HG03457 (cell line): Measurements from ENCODE around the gene NAPA.
"Not testable (repeated sequence)": the region's sequence is repeated elsewhere in the genome, so short reads cannot be mapped to it uniquely, and the experiment has no call there.

Source experiments
- ATAC-seq: cut with Tn5 transposase; IDR thresholded peaks from one replicate; pipeline ENCODE4 v1.9.1; 2021; ENCODE audit warnings: moderate number of reproducible peaks; ENCODE audit not compliant: unreplicated experiment

Gene NAPA

DNA sequence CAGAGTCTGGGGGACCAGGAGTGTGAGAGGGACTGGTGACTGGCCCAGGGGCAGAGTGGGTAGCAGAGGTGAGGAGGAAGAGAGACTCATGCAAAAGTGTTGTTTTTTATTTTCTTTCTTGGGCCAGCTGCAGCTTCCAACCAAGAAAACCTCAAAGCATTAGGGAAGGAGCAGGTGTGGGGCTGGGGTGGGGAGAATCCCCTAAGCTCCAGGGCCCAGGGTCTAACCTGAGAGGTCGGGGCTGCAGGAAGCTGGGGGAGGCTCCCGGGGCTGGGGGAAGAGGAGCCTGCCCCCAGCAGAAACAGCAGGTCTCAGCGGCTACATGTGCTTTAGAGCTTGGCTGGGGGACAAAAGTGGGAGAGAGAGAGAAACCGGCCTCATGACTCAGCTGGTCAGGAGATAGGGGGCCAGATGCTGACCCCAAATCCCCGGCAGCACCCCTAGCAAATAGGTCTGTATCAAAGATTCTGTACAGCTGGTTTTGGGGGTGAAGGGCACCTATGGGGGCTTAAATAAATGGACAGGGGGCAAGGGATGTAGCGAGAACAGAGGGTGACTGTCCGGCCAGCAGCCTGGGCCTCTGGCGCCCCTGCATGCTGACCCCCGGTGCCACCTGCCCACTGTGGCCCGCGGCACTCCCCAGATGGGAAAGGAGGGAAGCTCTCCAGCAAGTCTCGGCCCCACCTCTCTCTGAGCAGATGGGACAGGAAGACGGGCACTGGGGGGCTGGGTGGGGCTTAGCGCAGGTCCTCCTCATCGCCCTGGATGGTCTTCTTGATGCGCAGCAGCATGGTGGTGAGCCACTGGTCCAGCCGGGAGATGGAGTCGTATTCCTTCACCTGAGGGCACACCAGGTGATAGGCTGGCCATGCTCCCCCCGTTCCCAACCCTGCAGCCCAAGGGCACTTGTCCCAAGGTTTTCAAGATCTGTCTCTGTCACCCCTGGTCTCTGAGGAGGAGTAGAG is 27.0 kb downstream of the NAPA start:
- ATAC-seq = no peak

DNA sequence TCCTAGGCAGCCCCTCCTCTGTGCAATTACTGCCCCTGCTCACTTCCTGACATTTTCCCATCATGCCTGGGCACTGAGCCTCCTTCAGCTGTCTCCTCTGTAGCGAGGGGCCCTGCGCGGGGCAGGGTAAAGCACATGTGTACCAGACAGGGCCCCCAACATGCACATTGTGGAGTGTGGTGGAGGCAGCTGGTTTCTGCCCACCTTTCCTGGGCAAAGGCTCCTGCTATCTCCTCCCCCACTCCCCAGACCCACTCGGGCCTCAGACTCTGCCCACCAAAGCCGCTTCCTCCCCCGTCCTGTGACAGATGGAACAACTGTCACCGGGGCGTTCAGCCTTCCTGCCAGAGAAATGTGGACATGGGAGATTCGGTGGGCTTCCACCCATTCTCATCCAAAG is 28.0 kb downstream of the NAPA start:
- ATAC-seq = no peak

DNA sequence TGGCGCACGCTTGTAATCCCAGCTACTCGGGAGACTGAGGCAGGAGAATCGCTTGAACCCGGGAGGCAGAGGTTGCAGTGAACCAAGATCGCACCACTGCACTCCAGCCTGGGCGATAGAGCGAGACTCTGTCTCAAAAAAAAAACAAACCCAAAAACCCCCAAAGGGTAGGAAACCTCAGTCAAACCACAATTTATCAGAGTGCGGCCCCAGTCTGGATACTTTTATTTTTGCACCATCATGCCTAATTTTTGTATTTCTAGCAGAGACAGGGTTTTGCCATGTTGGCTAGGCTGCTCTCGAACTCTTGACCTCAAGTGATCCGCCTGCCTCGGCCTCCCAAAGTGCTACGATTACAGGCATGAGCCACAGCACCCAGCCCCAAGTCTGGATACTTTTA is 28.6 kb downstream of the NAPA start:
- ATAC-seq = not testable (repeated sequence)

DNA sequence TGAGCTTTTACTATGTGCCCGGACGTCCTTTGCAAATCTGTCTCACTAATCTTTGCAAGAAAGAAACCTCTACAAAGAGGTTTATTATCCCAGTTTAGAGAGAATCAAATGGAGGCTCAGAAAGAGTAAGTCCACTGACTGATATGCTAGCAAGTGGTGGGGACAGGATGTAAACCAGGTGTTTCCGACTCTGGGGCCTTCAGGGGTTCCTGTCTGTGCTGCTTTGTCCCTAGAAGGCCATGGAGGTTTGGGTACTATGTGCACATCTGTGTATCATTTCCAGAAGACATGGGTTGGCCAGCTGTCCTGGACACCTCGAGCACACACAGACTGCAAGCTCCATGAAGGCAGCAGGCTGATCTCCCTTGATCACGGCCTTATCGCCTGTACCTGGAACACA is 29.7 kb downstream of the NAPA start:
- ATAC-seq = no peak

DNA sequence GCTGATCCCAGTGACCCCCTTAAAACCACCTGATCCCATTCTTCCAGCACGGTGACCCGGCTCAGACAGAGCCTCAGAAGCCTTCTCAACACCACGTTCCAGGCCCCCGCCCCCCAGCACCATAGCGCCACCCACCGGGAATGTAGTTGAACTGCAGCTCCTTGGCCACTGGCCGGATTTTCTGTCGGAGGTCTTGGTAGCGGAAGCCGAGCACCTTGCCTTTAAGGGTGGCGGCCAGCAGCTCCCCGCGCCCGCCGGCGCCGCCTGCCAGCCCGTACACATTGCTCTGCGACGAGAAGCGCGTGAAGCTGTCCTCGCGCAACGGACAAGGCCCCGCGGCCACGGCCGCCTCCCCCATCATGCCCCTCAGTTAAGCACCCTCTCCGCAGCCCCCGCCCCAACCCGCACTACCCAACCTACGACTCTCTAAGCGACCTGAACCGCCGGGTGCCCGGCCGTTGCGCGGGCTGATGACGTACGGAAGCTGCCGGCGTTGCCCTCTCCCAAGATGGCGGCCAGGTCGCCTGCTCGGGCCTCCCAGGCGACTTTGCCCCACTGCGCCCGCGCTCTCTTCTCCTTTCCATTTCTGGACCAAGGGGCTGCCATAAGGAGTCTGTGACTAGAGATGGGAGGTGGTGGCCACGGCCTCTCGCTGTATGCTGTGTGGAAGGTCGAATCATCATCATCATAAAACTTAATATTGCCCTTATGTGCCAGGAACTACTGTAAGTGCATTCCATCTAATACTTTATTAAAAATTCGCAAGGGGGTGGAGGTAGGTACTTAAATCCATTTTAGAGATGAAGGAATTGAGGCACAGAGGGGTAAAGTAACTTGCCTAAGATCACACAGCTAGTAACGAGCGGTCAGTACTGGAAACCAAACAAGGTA is 30.8 kb downstream of the NAPA start, which contains the start of gene KPTN:
TSS of gene KPTN (minus strand) at position 420 of the 891 bp plus-strand sequence. CDS start at position 361, 59 bp downstream.
- peak; percentile 50 for ATAC-seq

DNA sequence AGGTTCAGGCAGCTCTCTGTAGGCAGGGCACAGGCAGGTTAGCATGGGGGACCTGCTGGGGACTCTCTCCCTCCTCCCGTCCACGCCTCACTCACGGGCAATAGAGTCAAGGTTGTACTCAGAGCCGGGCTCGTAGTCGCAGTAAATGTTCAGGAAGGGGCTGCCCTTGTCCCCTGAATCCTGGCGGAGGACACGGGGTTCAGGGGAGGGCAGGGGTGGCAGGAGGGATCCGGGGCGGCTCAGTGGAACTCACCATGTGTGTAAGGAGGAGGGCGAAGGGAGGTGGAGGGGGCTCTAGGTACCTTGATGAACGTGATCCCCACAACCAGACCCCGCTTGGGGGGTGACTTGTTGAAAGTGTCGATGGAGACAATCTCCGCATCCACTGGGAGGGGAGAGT is 31.7 kb downstream of the NAPA start:
- no peak for ATAC-seq

DNA sequence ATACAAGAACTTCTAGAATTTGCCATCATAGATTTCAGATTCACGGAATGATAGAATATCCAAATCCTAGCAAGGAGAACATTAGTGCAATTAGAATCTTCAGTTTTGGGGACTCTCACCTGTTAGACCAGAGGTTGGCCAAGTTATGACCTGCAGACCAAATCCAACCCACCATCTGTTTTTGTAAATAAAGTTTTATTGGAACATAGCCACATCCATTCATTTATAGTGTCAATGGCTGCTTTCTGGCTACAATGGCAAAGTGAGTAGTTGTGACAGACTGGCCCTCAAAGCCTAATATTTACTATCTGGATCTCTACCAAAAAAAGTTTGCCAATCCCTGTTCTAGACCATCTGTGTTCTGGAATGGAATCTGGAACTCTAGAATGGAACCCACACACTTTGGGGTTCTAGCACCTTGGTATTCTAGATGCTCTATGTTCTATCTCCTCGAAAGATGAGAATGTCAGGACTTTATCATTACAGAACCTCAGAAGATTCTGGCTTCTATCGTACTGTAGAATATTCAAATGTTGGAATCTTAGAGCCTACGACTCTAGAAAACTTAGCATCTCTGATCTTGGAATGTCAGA is 33.3 kb downstream of the NAPA start:
- ATAC-seq = no peak

DNA sequence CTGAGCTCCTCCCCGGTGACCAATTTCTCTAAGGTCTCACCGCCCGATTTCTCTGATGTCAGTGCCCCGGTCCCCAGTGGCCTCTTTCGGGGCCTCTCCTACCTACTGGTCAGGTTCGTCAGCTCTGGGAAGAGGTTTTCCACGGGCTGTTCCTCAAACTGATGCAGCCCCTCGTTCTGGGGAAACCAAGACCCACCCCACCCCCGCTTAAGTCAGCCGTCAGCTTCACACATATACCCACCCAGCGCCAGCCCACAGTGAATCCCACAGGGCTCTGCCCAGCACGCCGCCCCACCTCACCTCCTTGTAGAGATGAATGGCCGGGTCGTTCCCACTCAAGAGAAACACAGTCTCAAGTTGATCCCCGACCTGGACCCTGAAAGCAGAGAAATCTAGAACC is 34.2 kb downstream of the NAPA start:
- ATAC-seq = no peak

DNA sequence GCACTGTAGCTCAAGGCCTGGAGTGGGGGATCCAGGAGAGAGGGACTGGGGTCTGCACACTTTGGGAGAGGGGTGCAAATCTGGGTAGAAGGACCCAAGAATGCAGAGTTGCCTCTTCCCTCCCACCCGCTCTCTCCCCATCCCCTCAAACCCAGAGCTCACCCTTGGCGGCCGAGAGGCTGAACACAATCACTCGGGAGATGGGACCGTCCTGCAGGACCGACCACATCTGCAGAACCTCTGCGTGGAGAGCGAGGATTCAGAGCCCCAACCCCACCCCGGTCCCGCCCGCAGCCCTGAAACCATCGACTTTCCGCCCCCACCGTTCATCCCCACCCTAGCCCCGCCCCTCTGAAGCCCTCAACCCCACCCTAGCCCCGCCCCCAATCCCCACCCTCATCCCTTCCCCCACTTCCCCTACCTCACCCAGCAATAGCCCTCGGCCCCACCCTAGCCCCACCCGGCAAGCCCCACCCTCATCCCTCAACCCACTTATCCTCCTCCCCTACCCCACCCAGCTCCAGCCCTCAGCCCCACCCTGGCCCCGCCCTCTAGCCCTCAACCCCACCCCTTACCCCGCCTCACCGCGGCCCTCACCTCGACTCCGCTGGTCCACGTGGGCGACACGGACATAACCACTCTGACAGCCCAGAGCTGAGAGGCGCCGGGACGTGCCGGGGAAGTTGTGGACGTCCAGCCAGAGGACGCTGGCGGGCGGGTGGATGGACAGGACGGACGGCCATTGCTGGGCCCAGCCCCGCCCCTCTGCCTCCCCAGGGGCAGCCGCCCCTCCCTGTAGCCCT is 35.0 kb downstream of the NAPA start:
- ATAC-seq = no peak

DNA sequence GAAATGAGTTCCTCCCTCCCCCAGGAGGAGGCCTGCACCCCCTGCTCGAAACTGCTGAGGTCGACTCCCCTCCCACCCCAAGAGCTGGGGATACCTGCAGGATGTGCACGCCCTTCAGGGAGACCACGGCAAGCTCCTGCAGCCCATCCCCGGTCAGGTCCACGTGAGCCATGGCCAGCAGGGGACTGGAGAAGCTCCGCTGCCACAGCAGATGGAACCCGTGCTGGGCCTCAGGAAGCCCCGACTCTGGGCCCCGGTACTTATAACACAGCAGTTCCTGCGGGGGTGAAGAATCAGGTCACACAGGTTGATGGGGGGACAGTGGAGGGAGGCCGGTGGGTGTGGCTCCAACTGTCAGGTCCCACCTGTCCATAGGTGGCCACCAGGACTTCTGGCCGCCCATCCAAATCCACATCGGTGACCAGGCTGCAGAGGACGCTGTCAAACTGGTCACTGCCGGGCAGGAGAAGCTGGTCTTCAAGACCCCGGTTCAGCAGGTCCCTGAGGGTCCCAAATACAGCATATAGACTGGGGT is 38.4 kb downstream of the NAPA start:
- ATAC-seq = no peak

DNA sequence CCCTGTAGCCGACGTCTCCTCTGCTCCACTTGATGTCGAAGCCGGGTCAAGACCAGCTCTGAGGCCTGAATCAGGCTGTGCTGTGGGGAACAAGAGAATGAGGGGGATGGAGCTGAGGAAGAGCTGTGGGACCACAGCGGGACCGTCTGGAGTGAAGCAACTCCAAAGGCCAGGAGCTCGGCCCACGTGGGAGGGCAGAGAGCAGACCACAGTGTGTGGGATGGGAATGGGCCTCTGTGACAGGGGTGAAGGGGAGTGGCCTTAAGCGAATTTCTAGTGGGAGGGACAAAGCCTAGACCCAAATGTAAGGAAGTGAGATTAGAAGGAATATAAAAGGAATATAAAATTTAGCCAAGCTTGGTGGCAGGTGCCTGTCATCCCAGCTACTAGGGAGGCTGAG is 39.4 kb downstream of the NAPA start:
- no peak for ATAC-seq

DNA sequence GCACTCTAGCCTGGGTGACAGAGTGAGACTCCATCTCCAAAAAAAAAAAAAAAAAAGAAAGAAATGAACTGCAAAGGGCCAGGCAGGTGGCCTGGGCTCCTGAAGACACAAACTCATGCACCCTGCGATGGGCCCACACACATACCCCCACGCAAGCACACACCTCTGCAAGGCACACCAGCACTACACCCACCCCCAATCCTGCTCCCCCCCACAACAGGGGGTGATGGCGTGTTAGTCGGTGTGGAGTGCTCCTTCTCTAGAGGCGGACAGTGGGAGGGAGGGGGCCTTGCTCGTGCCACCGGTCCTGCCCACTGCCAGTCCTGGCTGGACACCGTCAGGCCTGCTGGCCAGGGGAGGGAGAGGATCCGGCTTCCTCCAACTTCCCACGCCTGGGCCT is 41.5 kb downstream of the NAPA start:
- no peak for ATAC-seq

DNA sequence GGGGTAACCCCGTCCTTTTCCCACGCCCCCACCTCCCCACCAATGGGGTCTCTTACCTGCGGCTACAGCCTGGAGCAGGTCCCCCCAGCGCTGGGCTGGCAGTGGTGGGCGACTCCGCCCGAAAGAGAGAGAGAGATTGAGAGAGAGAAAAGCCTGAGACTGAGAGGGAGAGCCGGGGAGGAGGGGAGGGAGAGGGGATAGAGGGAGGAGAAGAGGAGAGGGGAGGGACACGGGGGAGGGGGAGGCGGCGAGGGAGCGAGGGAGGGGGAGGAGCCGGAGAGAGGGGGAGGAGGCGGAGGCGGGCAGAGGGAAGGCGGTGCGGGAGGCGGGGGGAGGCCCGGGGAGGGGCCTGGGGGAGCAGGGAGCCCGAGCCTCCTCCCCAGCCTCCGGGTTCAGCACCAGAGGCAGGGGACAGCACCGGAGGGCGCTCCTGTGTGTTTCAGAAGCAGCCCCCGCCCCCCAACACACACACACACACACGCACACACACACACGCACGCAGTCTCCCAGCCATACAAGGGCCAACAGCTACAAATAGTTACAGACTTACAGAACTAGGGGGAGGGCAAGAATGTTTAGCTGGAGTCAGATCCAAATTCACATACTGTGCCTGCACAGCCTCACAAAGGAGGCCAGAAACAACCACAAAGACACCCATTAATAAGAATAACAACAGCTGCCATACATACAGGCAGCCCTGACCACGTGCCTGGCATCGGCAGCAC is 43.0 kb downstream of the NAPA start, which contains the start of gene SLC8A2:
TSS of gene SLC8A2 (minus strand) at position 161 of the 725 bp plus-strand sequence. CDS start 5,490 bp downstream, outside the sequence.
- ATAC-seq = no peak

DNA sequence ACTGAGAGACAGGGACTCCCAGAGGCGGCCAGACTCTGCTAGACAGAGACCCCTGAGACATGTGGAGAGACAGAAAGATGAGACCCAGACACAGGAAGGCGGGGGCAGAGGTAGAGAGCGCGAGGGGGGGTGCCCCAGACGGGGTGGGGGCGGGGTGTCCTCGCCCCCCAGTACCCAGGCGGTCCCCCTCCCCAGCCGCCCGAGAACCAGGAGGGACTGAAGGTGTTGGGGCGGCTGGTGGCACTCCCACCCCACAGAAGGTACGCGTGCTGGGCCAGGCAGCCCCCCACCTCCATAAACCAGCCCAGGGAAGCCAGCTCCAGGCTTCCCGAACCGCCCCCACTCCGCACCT is 43.5 kb downstream of the NAPA start:
- ATAC-seq = no peak

DNA sequence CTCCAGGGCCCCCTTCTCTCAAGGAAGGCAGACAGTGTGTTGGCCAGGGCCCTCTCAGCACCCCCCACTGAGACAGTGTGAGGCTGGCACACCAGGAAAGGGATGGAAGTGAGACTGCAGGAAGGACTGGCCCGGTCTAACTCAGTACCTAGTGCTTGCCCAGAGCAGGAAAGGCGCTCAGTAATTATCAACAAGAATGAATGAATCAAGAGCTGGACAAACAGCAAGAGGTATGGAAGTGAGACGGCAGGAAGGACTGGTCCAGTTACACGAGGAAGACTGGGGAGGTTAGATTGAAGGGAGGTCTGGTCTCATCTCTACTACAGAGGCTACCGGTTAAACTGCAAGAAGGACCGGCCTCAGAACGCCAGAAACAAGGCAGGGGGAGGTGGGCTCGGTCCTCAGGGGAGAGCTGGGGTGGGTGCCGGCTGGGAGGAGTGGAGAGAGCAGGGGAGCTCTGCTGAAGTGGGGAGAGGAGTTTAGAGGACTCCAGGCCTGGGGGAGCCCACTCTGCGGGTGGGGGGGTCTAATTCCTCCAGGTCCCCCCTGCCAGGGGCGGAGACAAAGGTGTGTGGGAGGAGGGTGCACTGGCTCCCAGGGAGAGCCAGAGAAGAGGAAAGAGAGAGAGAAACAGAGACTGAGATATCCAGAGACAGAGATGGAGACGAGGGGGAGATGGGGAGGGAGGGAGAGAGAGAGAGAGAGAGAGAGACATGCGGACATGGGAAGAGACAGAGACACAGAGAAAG is 44.2 kb downstream of the NAPA start:
- ATAC-seq = no peak

DNA sequence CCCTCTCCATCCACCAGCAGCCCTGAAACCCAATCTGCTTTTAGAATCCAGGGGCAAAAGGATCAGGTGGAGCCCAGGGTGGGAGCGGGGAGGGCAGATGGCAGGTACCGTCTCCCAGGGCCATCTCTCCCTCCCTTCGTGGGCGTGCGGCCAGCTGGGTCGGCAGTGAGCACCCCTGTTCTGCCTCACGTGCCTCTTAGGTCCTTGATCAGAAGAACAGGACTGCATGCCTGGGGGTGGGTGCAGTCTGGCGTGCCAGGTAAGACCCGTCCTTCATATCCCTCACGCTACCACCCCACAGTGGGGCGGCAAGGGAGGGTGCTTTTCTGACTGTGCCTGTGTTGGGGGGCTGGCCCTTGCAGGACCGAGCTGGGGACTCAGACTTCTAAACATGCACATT is 45.1 kb downstream of the NAPA start:
- ATAC-seq = no peak

DNA sequence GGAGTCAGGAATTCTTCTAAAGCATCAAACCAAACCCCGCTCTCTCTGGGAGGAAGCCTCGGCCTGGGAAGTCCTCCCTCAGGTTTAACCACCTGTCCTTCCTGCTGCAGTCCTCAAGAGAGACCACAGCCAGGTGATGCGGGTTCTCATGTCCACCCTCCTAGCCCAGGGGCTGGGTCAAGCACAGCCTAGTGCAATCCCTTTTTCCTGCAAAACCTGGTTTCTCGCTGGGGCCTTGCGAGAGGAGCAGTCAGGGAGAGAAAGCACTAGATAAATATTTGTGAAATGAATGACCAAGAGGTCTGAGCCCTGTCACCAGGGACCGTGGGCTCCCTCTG is 45.5 kb downstream of the NAPA start:
- no peak for ATAC-seq

DNA sequence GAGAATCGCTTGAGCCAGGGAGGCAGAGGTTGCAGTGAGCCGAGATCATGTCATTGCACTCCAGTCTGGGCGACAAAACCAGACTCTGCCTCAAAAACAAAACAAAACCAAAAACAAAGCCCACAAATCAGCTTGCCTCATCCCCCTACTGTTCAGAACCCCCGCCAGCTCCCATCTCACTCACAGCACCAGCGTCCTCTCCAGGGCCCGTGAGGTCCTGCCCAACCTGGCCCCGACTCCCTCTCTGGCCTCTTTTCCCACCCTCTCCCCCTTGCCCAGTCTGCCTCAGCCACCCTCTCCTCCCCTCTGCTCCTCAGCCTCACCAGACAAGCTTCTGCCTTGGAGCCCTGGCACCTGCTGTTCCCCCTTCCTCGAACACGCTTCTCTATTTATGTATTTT is 46.9 kb downstream of the NAPA start:
- no peak for ATAC-seq

DNA sequence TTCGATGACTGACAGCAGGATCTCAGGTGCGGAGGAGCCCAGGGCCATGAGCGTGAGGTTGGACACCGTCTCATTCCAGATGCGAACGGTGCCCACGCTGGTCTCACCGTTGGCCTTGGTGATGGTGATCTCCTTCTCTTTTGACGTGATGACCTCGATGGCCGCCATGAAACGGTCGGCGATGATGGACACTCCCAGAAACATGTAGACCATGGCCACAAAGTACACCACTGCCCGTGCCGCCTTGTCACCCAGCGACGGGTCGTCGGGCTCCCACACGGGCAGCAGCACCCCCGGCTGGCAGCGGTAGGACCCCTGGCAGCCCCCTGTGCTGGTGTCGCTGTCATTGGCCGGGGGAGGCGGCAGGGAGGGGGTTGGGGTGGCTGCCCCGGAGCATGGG is 48.9 kb downstream of the NAPA start:
- ATAC-seq = no peak
